AG04449 (cell line): ENCODE data around the gene CCDC194.

Experiments used
- CTCF ChIA-PET: fragments of 350-600 bp; formaldehyde crosslinking; extraction: SDS; loops from one replicate; lab custom pipeline; 2021; ENCODE audit warnings: antibody characterized with exemption; lab: Yijun Ruan, JAX
- POLR2A ChIA-PET: fragments of 400-600, 350-600 bp; formaldehyde crosslinking; extraction: SDS; loops from one replicate; lab custom pipeline; 2020; ENCODE audit warnings: antibody characterized with exemption, inconsistent platforms; lab: Yijun Ruan, JAX
- DNase-seq: peaks from one replicate; pipeline ENCODE4 v3.0.0-alpha.2; 2010; ENCODE audit warnings: low read depth, low spot score
- H3K4me3 ChIP-seq: 2 replicates; pipeline ENCODE4 v1.5.1; 2011; ENCODE audit warnings: low read depth, mild to moderate bottlenecking, control low read depth, low read length
- CTCF ChIP-seq: IDR thresholded peaks from one replicate; pipeline ENCODE4 v1.5.1; 2011; ENCODE audit warnings: mild to moderate bottlenecking, moderate library complexity, low read length, control low read depth, inconsistent platforms; ENCODE audit not compliant: insufficient read depth; ENCODE audit errors: missing control alignments

CCDC194 gene

GRCh38 chr19:17389288-17389687, 4.7 kb downstream of the CCDC194 start:
- no peak overlapping the region for H3K4me3 ChIP-seq
- ChIA-PET POLR2A (interaction anchor here (0.6 kb wide), 1 partner anchor 34 kb away, joined by 4 read pairs; no protein-coding TSS in a partner anchor), CTCF (interaction anchor here (1.0 to 9.7 kb wide), 20 partner anchors 10 to 377 kb away, joined by 3 to 208 read pairs (median 6); partner anchors contain the start of genes BST2, DDA1, MRPL34 and MVB12A)
- no peak for DNase-seq
- no peak for TF ChIP-seq CTCF

GRCh38 chr19:17385878-17386611, 8.0 kb downstream of the CCDC194 start:
- POLR2A ChIA-PET = interaction anchor here (0.5 to 0.6 kb wide), 2 partner anchors 40 to 90 kb away, joined by 3 read pairs; no protein-coding TSS in a partner anchor
- no peak for DNase-seq
- H3K4me3 ChIP-seq = no peak overlapping the region
- CTCF ChIA-PET = interaction anchor here (0.8 to 9.7 kb wide), 32 partner anchors 9 to 469 kb away, joined by 3 to 208 read pairs (median 4); partner anchors contain the start of genes ANKLE1, BST2, MRPL34 and MVB12A
- peak; percentile 95 for TF ChIP-seq CTCF

GRCh38 chr19:17380426-17381138, 13.4 kb downstream of the CCDC194 start:
- ChIA-PET CTCF (interaction anchor here (1.4 to 11.1 kb wide), 3 partner anchors 7 to 475 kb away, joined by 4 to 95 read pairs (median 4); no protein-coding TSS in a partner anchor), POLR2A (no interaction called here)
- DNase-seq = no peak
- TF ChIP-seq CTCF = no peak
- no peak overlapping the region for H3K4me3 ChIP-seq

- H3K4me3 ChIP-seq = no peak overlapping the region
- no peak for DNase-seq
- no peak for TF ChIP-seq CTCF
- CTCF ChIA-PET = interaction anchor here (11.1 kb wide), 1 partner anchor 9 kb away, joined by 95 read pairs; no protein-coding TSS in a partner anchor
- POLR2A ChIA-PET = no interaction called here
These were observed 14.8 kb downstream of the CCDC194 start for GRCh38 chr19:17379221-17379631.

- no peak for TF ChIP-seq CTCF
- DNase-seq = no peak
- POLR2A ChIA-PET = no interaction called here
- H3K4me3 ChIP-seq = no peak overlapping the region
- CTCF ChIA-PET = interaction anchor here (0.7 to 11.1 kb wide), 2 partner anchors 10 to 31 kb away, joined by 3 to 95 read pairs; no protein-coding TSS in a partner anchor
These were observed 15.7 kb downstream of the CCDC194 start for GRCh38 chr19:17378271-17378670.
